Naive thymus-derived CD4-positive, alpha-beta T cell (primary cell): ENCODE results near the gene TBC1D32. TPM values are rescaled to one million over a fixed set of nuclear protein-coding genes. Genes with fewer than 3 reads are reported as not detected.
"Not testable (repeated sequence)": the region's sequence is repeated elsewhere in the genome, so short reads cannot be mapped to it uniquely, and the experiment has no call there.

Source experiments
- ATAC-seq: fragments of 150-1000 bp; cut with Tn5 transposase; 2 replicates; pipeline ENCODE4 v1.10.0; 2021; ENCODE audit warnings: mild to moderate bottlenecking, moderate library complexity
- CTCF ChIA-PET: fragments of 350-600 bp; sonication (Branson Sonifier 250); formaldehyde crosslinking; loops from one replicate; lab custom pipeline; 2021; ENCODE audit warnings: antibody characterized with exemption; lab: Charles Lee
- POLR2A ChIA-PET: fragments of 350-600 bp; sonication (Branson Sonifier 250); formaldehyde crosslinking; loops from one replicate; lab custom pipeline; 2021; ENCODE audit warnings: antibody characterized with exemption, inconsistent platforms; lab: Charles Lee
- DNase-seq, 9 donors: peaks; one replicate each; pipeline versions ENCODE4 v3.0.0 to v3.0.0-alpha.2; 2020 to 2022; ENCODE audit warnings: mixed read lengths in 1 of 9
- H3K27ac ChIP-seq: one replicate; pipeline ENCODE4 v1.7.0; 2013; ENCODE audit warnings: mild to moderate bottlenecking, low read depth, low read length, moderate library complexity
- H3K27me3 ChIP-seq, 2 donors: one replicate each; pipeline ENCODE4 v1.7.0; 2013; ENCODE audit warnings: low read length in 2 of 2, mild to moderate bottlenecking in 2 of 2, moderate library complexity in 2 of 2; ENCODE audit not compliant: control insufficient read depth in 2 of 2, insufficient read depth in 2 of 2
- H3K36me3 ChIP-seq, 3 experiments: 1 replicate in 2 of 3; 2 replicates in 1 of 3; pipeline ENCODE4 v1.7.0; 2013; ENCODE audit warnings: low read length in 3 of 3, mild to moderate bottlenecking in 3 of 3, moderate library complexity in 1 of 3; ENCODE audit not compliant: insufficient read depth in 3 of 3, control insufficient read depth in 2 of 3
- H3K4me1 ChIP-seq, 2 donors: one replicate each; pipeline ENCODE4 v1.7.0; 2013; ENCODE audit warnings: low read length in 2 of 2, mild to moderate bottlenecking in 2 of 2, moderate library complexity in 1 of 2; ENCODE audit not compliant: control insufficient read depth in 2 of 2, insufficient read depth in 2 of 2
- H3K4me3 ChIP-seq: 2 replicates; pipeline ENCODE4 v1.7.0; 2013; ENCODE audit warnings: mild to moderate bottlenecking, low read length
- H3K9me3 ChIP-seq, 3 experiments: 1 replicate in 2 of 3; 2 replicates in 1 of 3; pipeline ENCODE4 v1.7.0; 2013; ENCODE audit warnings: low read length in 3 of 3; ENCODE audit not compliant: control insufficient read depth in 2 of 3
- H3K27ac Mint-ChIP-seq, 9 donors: one replicate each; pipeline ENCODE4 v1.8.0; 2020 to 2022; ENCODE audit warnings: mixed read lengths in 9 of 9, mild to moderate bottlenecking in 8 of 9, moderate library complexity in 5 of 9, inconsistent platforms in 2 of 9
- H3K27me3 Mint-ChIP-seq, 5 donors: one replicate each; pipeline ENCODE4 v1.8.0; 2021 to 2022; ENCODE audit warnings: mixed read lengths in 5 of 5, mild to moderate bottlenecking in 1 of 5
- H3K36me3 Mint-ChIP-seq, 5 donors: one replicate each; pipeline ENCODE4 v1.8.0; 2020 to 2022; ENCODE audit warnings: mixed read lengths in 5 of 5, mild to moderate bottlenecking in 3 of 5, inconsistent platforms in 1 of 5
- H3K4me1 Mint-ChIP-seq, 7 donors: one replicate each; pipeline ENCODE4 v1.8.0; 2020 to 2022; ENCODE audit warnings: mixed read lengths in 7 of 7, mild to moderate bottlenecking in 3 of 7, inconsistent platforms in 1 of 7
- H3K4me3 Mint-ChIP-seq, 10 donors: one replicate each; pipeline ENCODE4 v1.8.0; 2020 to 2022; ENCODE audit warnings: mild to moderate bottlenecking in 10 of 10, mixed read lengths in 10 of 10, moderate library complexity in 6 of 10, inconsistent platforms in 2 of 10
- H3K9me3 Mint-ChIP-seq, 11 donors: one replicate each; pipeline ENCODE4 v1.8.0; 2020 to 2022; ENCODE audit warnings: mixed read lengths in 11 of 11, mild to moderate bottlenecking in 4 of 11, inconsistent platforms in 1 of 11, moderate library complexity in 1 of 11
- intact Hi-C, 2 donors: fragments of 100-400 bp; cut with micrococcal nuclease; formaldehyde crosslinking; loops; one replicate each; pipeline ENCODE4 v1.15.1; 2023
- polyA plus RNA-seq, 2 donors: library from polyadenylated mRNA; unstranded; fragments of 300-500 nt; fragmentation: Illumina TruSeq; gene quantifications; one replicate each; pipeline ENCODE4 v1.2.3, GENCODE V29; 2021
- total RNA-seq, 6 experiments: library from RNA in 5 of 6; stranded (reverse) in 5 of 6; gene quantifications; 1 replicate in 5 of 6; 2 replicates in 1 of 6; pipeline ENCODE4 v1.2.3 and lab custom pipeline; 2021 to 2026

Gene TBC1D32
- total and polyA plus RNA-seq, 7 experiments from 2014 or later = 2.2 to 17.7 (median 14.7) TPM

DNA sequence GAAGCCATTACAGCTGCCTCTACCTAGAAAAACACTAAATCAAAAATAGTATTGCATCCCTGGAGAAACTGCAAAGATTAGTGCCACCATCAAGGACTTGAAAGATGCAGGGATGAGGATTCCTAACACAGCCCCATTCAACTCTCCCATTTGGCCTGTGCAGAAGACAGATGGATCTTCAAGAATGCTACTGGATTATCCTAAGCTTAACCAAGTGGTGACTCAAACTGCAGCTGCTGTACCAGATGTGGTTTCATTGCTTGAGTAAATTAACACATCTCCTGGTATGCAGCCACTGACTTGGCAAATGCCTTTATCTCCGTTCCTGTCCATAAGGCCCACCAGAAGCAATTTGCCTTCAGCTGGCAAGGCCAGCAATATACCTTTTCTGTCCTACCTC lies 117.4 kb downstream of the TBC1D32 start:
- POLR2A ChIA-PET = no interaction called here
- CTCF ChIA-PET = interaction anchor here (0.6 kb wide), 1 partner anchor 21 kb away, joined by 3 read pairs; no protein-coding TSS in a partner anchor

DNA sequence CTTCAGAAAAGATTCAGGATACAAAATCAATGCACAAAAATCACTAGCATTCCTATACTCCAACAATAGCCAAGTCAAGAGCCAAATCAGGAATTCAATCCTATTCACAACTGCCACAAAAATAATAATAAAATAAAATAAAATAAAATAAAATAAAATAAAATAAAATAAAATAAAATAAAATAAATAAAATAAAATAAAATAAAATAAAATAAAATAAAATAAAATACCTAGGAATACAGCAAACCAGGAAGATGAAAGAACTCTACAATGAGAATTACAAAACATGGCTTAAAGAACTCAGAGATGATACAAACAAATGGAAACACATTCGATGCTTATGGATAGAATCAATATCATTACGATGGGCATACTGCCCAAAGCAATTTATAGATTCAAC lies 120.9 kb downstream of the TBC1D32 start:
- H3K9me3 ChIP-seq = peaks cover 0 to 14% (median 0%) of the 10 kb centered on the region in 3 experiments
- POLR2A ChIA-PET, H3K4me3 Mint-ChIP-seq, DNase-seq, intact Hi-C loops, H3K27me3 ChIP-seq, H3K4me3 ChIP-seq, H3K4me1 ChIP-seq, H3K27me3 Mint-ChIP-seq, H3K27ac Mint-ChIP-seq, H3K4me1 Mint-ChIP-seq, H3K27ac ChIP-seq, ATAC-seq: not testable (repeated sequence)
- peaks cover 40 to 85% (median 78%) of the 10 kb centered on the region in 5 donors for H3K36me3 Mint-ChIP-seq
- CTCF ChIA-PET = interaction anchor here (0.6 kb wide), 1 partner anchor 155 kb away, joined by 3 read pairs; no protein-coding TSS in a partner anchor
- H3K9me3 Mint-ChIP-seq = peaks cover 3 to 45% (median 25%) of the 10 kb centered on the region in 11 donors
- H3K36me3 ChIP-seq = peaks cover 0 to 20% (median 0%) of the 10 kb centered on the region in 3 experiments

More for the DNA sequence above, 117.4 kb downstream of the TBC1D32 start:
- H3K4me1 Mint-ChIP-seq = peaks cover 0 to 1% (median 0%) of the 10 kb centered on the region in 7 donors
- no peak for DNase-seq
- H3K36me3 Mint-ChIP-seq = peaks cover 50 to 94% (median 92%) of the 10 kb centered on the region in 5 donors
- H3K27ac Mint-ChIP-seq = no peak overlapping the region
- peaks cover 0 to 20% (median 0%) of the 10 kb centered on the region in 3 experiments for H3K36me3 ChIP-seq
- no peak for ATAC-seq
- H3K4me3 Mint-ChIP-seq = no peak overlapping the region
- H3K4me1 ChIP-seq = no peaks in the 10 kb centered on the region
- peaks cover 0 to 14% (median 0%) of the 10 kb centered on the region in 3 experiments for H3K9me3 ChIP-seq
- H3K27ac ChIP-seq = no peak overlapping the region
- intact Hi-C loops = no loop called here
- H3K27me3 Mint-ChIP-seq = no peaks in the 10 kb centered on the region
- H3K27me3 ChIP-seq = no peaks in the 10 kb centered on the region
- H3K9me3 Mint-ChIP-seq = peaks cover 5 to 52% (median 24%) of the 10 kb centered on the region in 11 donors
- H3K4me3 ChIP-seq = no peak overlapping the region

DNA sequence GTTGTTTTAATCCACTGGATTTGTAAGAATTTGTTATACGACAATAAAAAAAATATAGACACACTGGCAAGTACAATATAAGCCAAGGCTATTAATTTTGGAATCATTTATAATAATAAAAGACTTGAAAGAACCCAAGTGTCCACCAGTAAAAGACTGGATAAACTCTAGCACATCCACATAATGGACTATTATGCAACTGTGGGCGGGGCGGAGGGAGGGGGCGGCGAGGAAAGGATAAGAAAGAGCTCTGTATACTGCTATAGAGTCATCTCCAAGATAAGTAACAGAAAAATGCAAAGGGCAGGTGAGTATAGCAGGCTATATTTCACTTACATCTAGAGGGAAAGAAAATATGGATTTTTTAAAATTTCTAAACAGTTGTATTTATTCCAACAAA lies 123.3 kb downstream of the TBC1D32 start:
- no peaks in the 10 kb centered on the region for H3K4me1 Mint-ChIP-seq
- no peak overlapping the region for H3K27ac ChIP-seq
- CTCF ChIA-PET = no interaction called here
- H3K27me3 Mint-ChIP-seq = no peaks in the 10 kb centered on the region
- DNase-seq = no peak
- no peak overlapping the region for H3K27ac Mint-ChIP-seq
- no peaks in the 10 kb centered on the region for H3K4me1 ChIP-seq
- H3K27me3 ChIP-seq = no peaks in the 10 kb centered on the region
- no peak for ATAC-seq
- peaks cover 0 to 29% (median 13%) of the 10 kb centered on the region in 11 donors for H3K9me3 Mint-ChIP-seq
- H3K36me3 ChIP-seq = peaks cover 0 to 14% (median 0%) of the 10 kb centered on the region in 3 experiments
- H3K9me3 ChIP-seq = peaks cover 0 to 14% (median 0%) of the 10 kb centered on the region in 3 experiments
- intact Hi-C loops = no loop called here
- no peak overlapping the region for H3K4me3 Mint-ChIP-seq
- POLR2A ChIA-PET = no interaction called here
- H3K36me3 Mint-ChIP-seq = peaks cover 31 to 76% (median 62%) of the 10 kb centered on the region in 5 donors
- no peak overlapping the region for H3K4me3 ChIP-seq

DNA sequence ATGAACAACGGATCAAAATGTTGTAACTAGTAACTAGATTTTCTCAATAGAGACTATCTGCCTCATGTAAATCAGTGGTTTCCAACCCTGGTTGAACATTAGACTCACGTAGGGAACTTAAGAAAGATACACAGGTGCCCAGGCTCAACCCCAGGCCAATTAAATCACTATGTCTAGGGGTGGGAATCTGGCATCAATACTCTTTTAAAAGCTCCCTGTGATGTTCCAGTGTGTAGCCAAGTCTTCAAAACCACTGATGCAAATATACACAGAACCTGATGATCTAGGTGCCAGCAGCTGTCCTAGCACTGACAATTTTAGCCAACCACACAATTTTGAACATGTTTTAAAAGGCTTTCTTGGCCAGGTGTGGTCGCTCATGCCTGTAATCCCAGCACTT lies 128.7 kb downstream of the TBC1D32 start:
- H3K4me1 Mint-ChIP-seq = peaks cover 0 to 2% (median 0%) of the 10 kb centered on the region in 7 donors
- H3K27ac Mint-ChIP-seq = no peak overlapping the region
- peaks cover 6 to 56% (median 31%) of the 10 kb centered on the region in 5 donors for H3K36me3 Mint-ChIP-seq
- intact Hi-C loops = no loop called here
- Histone ChIP-seq H3K9me3 (no peaks in the 10 kb centered on the region), H3K27ac (no peak overlapping the region), H3K4me3 (no peak overlapping the region), H3K4me1 (no peaks in the 10 kb centered on the region), H3K36me3 (no peaks in the 10 kb centered on the region), H3K27me3 (no peaks in the 10 kb centered on the region)
- DNase-seq (no peak), ATAC-seq (no peak)
- ChIA-PET POLR2A (no interaction called here), CTCF (no interaction called here)
- no peaks in the 10 kb centered on the region for H3K27me3 Mint-ChIP-seq
- H3K9me3 Mint-ChIP-seq = peaks cover 0 to 5% (median 0%) of the 10 kb centered on the region in 11 donors
- H3K4me3 Mint-ChIP-seq = no peak overlapping the region

DNA sequence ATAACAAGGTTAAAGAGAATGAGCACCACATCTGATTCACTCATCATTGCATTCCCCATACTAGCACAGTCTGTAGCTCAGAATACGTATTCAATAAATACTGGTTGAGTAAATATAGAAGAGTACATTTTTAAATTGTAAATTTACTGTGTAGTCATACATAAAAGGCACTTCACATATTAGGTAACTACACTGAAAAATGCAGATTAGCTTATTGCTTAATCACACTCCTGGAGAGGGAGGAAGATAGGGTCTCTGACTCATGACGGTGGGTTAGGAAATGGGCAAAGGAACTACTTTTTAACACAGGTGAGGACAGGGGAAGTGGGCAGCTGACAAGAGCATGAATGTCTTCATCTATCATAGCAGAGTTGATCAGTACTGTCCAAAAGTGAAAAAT lies 133.2 kb downstream of the TBC1D32 start:
- DNase-seq (no peak), ATAC-seq (no peak)
- Histone ChIP-seq H3K9me3 (no peaks in the 10 kb centered on the region), H3K36me3 (no peaks in the 10 kb centered on the region), H3K27ac (no peak overlapping the region), H3K27me3 (no peaks in the 10 kb centered on the region), H3K4me1 (no peaks in the 10 kb centered on the region), H3K4me3 (no peak overlapping the region)
- H3K4me3 Mint-ChIP-seq = no peak overlapping the region
- intact Hi-C loops = no loop called here
- no peaks in the 10 kb centered on the region for H3K9me3 Mint-ChIP-seq
- H3K36me3 Mint-ChIP-seq = peaks cover 0 to 55% (median 28%) of the 10 kb centered on the region in 5 donors
- H3K27ac Mint-ChIP-seq = no peak overlapping the region
- ChIA-PET CTCF (no interaction called here), POLR2A (no interaction called here)
- peaks cover 0 to 2% (median 0%) of the 10 kb centered on the region in 7 donors for H3K4me1 Mint-ChIP-seq
- H3K27me3 Mint-ChIP-seq = no peaks in the 10 kb centered on the region

DNA sequence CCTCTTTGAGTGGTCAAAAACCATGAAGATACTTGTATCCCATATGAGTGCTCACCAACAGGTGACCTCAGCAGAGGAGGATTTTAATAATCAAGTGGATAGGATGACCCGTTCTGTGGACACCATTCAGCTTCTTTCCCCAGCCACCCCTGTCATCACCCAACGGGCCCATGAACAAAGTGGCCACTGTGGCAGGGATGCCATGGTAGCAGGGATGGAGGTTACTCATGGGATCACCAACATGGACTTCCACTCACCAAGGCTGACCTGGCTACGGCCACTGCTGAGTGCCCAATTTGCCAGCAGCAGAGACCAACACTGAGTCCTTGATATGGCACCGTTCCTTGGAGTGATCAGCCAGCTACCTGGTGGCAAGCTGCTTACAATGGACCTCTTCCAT lies 138.2 kb downstream of the TBC1D32 start:
- POLR2A ChIA-PET, H3K9me3 ChIP-seq, H3K4me3 ChIP-seq, H3K27me3 Mint-ChIP-seq, H3K4me1 ChIP-seq, H3K27me3 ChIP-seq, ATAC-seq, H3K4me1 Mint-ChIP-seq, DNase-seq, H3K27ac Mint-ChIP-seq, H3K36me3 ChIP-seq, intact Hi-C loops, H3K4me3 Mint-ChIP-seq, H3K9me3 Mint-ChIP-seq, H3K27ac ChIP-seq: not testable (repeated sequence)
- H3K36me3 Mint-ChIP-seq = peaks cover 0 to 59% (median 40%) of the 10 kb centered on the region in 5 donors
- CTCF ChIA-PET = interaction anchor here (0.6 kb wide), 1 partner anchor 21 kb away, joined by 3 read pairs; no protein-coding TSS in a partner anchor

DNA sequence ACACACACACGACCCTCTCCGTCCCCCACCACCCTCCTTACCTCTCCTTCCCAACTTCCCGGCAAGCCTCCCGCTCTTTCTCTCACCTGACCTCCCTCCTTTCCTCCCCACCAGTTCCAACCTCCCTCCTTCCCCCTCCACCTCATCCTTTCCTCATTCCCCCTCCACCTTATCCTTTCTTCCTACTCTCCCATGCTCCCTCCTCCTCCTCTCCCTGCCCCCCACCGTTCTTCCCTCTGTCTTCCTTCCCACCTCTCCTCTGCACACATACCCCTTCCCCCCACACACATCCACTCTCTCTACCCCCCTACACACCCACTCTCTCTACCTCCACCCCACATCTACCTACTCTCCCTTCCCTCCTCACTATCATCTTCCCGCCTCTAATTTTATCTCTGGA lies 144.2 kb downstream of the TBC1D32 start:
- CTCF ChIA-PET = no interaction called here
- H3K9me3 Mint-ChIP-seq = no peaks in the 10 kb centered on the region
- H3K27me3 Mint-ChIP-seq = no peaks in the 10 kb centered on the region

More for the DNA sequence above, 144.2 kb downstream of the TBC1D32 start:
- DNase-seq = no peak
- no peak overlapping the region for H3K4me3 ChIP-seq
- H3K4me1 Mint-ChIP-seq = no peaks in the 10 kb centered on the region
- H3K27me3 ChIP-seq = no peaks in the 10 kb centered on the region
- no peak overlapping the region for H3K27ac ChIP-seq
- POLR2A ChIA-PET = no interaction called here
- no peak overlapping the region for H3K27ac Mint-ChIP-seq
- peaks cover 0 to 27% (median 12%) of the 10 kb centered on the region in 5 donors for H3K36me3 Mint-ChIP-seq
- no peaks in the 10 kb centered on the region for H3K9me3 ChIP-seq
- ATAC-seq = no peak
- no peak overlapping the region for H3K4me3 Mint-ChIP-seq
- H3K4me1 ChIP-seq = no peaks in the 10 kb centered on the region
- no peaks in the 10 kb centered on the region for H3K36me3 ChIP-seq
- intact Hi-C loops = no loop called here
